ENCODE data around the gene PRAME.
"Not testable (repeated sequence)": the region's sequence is repeated elsewhere in the genome, so short reads cannot be mapped to it uniquely, and the experiment has no call there.

PRAME gene

DNA sequence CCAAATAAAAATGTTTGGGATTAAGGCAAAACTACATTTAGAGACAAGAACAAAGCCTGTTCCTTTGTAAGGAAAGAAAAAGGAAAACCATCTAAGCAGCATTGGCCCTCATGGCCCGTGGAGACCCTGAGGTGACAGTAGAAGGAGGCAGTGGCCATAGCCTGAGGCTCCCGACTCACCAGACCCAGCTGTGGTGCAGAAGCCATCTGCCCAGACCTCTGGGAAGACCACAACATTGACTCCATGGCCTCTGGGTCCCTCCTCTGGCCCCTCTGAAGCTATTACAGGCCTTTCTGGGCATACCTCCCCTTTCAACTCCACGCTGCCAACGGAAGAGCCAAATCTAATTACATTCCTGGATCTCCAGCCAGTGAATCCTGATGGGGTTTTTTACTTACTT lies 6.4 kb downstream of the PRAME start:
- DNase-seq (ENCODE audit: low read depth), result no peak

- DNase-seq (ENCODE audit: low read depth), result no peak
These were observed 8.2 kb downstream of the PRAME start for GRCh38 chr22:22550789-22551434.

DNA sequence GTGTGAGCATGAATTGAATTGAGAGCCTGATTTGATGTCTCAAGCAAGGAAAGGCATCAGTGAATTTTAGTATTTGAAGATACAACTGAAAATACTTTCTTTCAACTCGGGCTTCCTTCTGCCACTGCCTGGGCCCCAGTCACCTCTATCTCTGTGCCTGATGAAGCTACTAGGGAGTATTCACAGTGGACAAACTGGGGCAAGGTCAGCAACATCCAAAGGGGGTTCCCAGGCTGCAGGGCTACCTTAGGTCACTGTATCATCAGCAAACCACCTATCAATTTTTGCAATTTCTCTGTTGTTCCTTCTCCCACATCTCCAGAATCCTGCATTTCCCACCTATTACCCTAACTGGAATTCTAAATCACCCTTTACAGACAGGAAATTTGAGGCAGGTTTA lies 10.2 kb downstream of the PRAME start:
- DNase-seq (ENCODE audit: low read depth), result no peak

DNA sequence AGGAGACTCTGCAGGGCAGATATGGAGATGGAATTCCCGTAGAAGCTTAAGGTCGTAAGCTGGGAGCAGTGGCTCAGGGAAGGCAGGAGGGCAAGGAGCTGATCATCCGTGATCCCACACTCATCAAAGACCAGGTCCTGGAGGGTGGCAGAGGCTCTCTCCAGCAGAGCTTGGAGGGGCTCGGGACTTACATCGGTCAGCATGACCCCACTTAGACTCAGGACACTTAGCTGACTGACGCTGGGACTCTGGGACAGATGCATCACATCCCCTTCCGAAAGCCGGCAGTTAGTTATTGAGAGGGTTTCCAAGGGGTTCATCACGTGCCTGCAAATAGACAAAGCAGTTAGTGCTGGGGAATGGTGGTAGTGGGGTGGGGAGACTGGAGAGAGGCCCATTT lies 10.7 kb downstream of the PRAME start:
- no peak for DNase-seq (ENCODE audit: low read depth)

- DNase-seq (ENCODE audit: low read depth), result no peak
These were observed 11.3 kb downstream of the PRAME start for GRCh38 chr22:22547692-22548300.

DNA sequence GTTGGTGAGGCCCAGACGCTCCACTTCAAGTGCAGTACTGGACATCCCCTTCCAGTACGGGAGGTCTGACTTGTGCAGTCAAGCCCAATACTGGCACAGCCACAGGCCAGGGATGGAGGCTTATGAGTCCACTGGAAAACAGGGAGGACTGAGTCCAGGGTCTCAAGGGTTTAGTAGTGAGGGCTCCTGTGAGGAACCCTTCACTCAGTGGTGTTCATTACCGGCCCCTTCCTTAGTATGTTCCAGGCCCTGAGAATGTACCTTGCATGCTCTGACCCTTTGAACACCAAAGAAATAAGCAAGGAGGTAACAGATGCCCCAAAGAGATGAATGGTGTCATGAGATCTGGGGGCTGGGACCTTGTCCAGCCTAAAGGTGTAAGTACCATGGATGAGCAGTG lies 11.8 kb downstream of the PRAME start:
- DNase-seq (ENCODE audit: low read depth), result no peak

DNA sequence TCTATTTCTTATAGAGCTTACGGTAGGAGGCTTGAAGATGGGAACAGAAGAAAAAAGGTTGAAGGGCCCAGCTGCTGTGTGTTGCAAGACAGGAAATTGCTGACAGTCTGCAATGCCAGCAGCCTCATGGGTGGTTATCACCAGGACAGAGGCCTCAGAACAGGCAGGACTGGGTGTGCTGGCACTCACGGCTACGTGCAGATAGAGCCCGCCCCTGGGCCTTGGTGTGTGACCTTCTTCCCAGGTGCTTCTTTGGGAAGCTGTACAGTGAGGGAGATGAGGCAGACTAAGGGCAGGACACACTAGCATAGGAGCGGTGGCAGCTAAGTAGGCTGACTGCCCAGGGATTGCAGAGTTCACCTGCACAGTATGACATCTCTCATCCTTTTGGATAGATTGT lies 12.6 kb downstream of the PRAME start:
- no peak for DNase-seq (ENCODE audit: low read depth)

DNA sequence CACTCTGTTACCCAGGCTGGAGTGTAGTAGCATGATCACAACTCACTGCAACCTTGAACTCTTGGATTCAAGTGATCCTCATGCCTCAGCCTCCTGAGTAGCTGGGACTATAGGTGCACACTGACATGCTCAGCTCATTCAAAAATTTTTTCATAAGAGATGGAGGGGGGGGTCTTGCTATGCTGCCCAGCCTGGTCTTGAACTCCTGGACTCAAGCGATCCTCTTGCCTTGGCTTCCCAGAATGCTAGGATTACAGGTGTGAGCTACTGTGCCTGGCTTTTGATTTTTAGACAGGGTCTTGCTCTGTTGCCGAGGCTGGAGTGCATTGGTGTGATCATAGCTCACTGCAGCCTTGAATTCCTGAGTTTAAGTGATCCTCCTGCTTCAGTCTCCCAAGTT lies 14.0 kb downstream of the PRAME start:
- DNase-seq (ENCODE audit: low read depth), result no peak

DNA sequence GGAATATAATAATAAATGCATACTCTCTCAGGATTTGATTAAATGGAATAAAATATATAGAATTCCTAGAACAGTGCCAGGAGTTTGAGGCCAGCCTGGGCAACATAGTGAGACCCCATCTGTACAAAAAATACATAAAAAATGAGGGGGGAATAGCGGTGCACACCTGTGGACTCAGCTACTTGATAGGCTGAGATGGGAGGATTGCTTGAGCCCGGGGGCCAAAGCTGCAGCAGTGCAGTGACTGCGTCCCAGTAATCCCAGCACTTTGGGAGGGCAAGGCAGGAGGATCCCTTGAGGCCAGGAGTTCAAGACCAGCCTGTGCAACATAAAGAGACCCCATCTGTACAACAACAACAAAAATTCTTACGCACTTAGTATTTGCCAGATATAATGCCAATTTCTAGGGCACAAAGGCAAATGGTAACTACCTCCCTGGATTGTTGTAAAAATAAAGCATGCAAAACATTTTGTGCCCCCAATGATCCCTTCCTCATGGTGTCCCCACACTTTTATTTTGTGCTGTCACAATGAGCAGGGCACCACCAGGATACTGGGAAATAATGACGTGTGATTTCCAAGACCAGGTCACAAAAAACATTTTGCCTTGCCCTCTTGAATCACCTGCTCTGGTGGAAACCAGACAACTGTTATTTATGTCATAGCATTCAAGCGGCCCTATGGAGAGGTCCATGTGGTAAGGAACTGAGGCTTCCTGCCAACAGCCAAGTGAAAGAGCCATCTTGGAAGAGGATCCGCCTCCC lies 20.7 kb downstream of the PRAME start:
- DNase-seq (ENCODE audit: low read depth), result no peak

- no peak for DNase-seq (ENCODE audit: low read depth)
These were observed 22.1 kb downstream of the PRAME start for GRCh38 chr22:22536916-22537315.

DNA sequence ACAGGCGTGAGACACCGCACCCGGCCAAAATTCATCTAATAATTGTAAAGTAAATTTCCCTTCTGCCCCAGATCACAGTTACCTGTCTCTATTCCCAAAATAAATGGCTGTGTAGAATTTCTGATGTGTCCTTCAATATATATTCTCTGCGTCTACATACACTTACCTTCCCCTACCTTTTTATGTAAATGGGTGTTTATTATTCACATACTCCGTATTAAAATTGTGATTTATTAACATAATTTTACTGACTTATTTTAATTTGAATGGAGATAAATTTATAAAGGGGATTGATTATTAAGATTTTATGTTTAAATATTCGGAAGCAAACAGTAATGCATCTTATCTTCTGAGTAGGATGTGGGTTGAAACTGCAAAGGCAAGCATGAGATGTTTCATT lies 22.6 kb downstream of the PRAME start:
- no peak for DNase-seq (ENCODE audit: low read depth)

- DNase-seq (ENCODE audit: low read depth), result no peak
These were observed 23.4 kb downstream of the PRAME start for GRCh38 chr22:22535662-22536061.

DNA sequence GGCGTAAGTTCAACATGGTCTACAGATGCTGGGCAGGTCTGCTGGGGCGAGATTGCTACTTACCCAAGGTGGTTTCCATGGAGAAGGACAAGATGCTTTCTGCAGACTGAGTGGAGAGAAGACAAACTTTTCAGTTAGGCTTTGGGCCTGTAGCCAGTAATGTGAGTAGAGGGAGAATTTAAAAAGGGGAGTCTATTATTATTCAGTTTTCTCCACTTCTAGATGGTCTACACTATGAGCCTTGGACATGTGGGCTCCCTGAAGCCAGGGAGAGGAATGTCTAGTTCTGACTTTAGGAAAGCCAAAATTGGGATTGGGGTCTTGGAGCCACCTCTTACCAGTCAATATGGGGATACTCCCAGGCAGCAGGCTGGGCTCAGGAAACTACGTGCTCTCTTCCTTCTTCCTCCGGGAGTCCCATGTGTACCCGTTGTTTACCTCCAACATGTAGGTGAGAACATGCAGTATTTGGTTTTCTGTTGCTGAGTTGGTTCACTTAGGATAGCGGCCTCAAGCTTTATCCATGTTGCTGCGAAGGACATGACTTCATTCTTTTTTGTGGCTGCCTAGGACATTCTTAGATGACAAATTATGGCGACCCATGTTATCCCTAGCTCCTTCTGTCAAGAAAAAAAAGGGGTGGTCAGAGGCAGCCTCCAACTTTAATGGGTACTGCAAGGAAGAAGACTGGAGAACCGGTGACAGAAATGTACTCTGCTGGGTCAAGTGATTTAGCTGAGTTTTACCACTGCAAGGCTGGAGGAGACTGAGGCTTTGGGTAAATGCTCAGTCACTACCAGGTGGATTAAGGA lies 24.3 kb downstream of the PRAME start:
- DNase-seq (ENCODE audit: low read depth), result no peak

DNA sequence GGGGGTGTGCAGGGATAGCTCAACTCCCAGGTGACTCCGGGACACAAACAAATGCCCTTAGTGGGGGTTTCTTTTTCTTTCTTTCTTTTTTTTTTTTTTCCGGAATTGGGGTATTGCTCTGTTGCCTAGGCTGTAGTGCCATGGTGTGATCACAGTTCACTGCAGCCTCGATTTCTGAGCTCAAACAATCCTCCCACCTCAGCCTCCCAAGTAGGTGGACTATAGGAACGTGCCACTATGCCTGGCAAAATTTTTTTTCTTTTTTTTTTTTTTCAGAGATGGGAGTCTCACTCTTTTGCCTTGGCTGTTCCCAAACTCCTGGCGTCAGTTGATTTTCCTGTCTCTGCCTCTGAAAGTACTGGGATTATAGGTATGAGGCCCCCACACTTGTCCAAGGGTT lies 25.2 kb downstream of the PRAME start:
- no peak for DNase-seq (ENCODE audit: low read depth)

DNA sequence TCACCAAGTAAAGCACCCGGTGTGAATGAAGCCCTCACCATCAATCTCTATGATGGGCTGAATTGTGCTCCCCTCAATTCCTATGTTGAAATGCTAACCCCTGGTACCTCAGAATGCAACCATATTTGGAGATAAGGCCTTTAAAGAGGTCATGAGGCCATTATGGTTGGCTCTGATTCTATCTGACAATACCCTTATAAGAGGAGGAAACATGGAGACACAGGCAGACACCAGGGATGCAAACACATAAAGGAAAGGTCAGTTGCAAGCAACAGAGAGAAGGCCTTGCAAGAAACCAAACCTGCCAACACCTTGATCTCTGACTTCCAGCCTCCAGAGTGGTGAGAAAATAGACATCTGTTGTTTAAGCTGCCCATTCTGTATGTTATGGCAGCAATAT lies 25.6 kb downstream of the PRAME start:
- DNase-seq (ENCODE audit: low read depth), result no peak

GRCh38 chr22:22532547-22533071 lies 26.5 kb downstream of the PRAME start:
- DNase-seq (ENCODE audit: low read depth), result not testable (repeated sequence)

- DNase-seq (ENCODE audit: low read depth), result no peak
These were observed 27.1 kb downstream of the PRAME start for GRCh38 chr22:22531770-22532546.

DNA sequence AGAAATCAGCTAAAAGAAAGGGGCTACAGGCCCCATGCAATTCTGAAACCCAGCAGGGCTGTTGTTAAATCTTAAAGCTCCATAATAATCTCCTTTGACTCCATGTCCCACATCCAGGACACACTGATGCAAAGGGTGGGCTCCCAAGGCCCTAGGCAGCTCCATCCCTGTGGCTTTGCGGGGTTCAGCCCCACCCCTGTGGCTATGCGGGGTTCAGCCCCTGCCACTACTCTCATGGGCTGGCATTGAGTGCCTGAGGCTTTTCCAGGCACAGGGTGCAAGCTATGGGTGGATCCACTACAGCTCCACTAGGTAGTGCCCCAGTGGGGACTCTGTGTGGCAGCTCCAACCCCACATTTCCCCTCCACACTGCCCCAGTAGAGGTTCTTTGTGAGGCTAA lies 30.3 kb downstream of the PRAME start:
- DNase-seq (ENCODE audit: low read depth), result no peak

- no peak for DNase-seq (ENCODE audit: low read depth)
These were observed 31.8 kb downstream of the PRAME start for GRCh38 chr22:22527312-22527711.

DNA sequence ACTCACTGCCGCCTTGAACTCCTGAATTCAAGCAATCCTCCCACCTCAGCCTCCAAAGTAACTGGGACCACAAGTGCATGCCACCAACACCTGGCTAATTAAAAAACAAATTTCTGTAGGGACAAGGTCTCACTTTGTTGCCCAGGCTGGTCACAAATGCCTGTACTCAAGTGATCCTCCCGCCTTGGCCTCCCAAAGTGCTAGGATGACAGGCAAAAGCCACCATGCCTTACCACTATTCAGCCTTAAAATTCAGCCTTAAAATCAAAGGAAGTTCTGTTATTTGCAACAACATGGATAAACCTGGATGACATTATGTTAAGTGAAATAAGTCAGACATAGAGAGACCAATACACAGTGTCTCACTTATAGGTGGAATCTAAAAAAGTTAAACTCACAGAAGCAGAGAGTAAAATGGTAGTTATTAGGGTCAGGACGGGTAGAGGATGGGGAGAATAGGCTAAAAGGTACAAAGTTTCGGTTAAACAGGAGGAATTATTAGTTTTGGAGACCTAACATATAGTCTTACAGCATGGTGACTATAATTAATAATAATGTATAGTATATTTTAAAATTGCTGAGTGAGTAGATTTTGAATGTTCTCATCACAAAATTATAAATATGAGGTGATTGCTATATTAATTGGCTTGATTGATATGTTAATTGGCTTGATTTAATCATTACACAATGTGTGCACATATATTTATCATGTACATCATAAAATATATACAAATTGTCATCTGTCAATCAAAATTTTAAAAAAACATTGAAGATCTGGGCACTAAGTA lies 32.7 kb downstream of the PRAME start:
- DNase-seq (ENCODE audit: low read depth), result no peak

- no peak for DNase-seq (ENCODE audit: low read depth)
These were observed 35.6 kb downstream of the PRAME start for GRCh38 chr22:22523494-22523893.

All from GM04504 (cell line).